ENCODE measurements around the gene P4HB.
"Not testable (repeated sequence)": the region's sequence is repeated elsewhere in the genome, so short reads cannot be mapped to it uniquely, and the experiment has no call there.

P4HB gene

DNA sequence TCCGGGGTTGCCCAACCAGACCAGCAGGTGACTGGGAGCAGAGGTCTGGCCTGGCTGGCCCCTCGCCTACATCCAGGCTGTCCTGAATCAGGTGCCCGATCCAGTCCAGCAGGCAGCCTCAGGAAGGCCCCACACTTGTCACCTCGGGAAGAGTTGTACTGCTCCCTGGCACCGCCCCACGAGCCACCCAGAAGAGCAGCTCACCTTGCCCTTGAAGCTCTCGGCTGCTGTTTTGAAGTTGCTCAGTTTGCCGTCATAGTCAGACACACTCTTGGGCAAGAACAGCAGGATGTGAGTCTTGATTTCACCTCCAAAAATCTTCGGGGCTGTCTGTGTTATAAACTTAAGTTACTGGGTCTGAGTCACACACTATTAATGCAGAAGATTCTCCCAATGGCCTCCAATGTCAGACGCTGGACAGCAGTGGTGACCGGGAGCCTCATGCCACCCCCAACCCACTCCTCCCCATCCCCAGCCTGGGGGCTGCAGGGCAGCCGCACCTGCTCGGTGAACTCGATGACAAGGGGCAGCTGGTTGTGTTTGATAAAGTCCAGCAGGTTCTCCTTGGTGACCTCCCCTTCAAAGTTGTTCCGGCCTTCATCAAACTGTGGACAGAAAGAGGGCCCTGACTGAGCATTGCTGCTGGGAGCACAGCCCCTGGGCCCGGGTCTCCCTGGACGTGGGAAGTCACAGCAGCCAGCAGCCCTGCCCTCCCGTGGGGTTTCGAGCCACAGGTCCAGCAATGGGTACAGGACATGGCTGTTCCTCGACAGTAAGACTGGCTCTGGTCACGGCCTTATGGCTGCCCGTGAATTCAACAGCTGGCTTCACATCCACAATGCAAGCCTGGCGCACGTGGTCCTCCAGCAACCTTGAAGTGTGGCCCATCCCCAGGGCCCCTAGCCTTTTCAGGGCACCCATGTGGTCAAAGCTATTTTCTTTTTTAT is 13.3 kb downstream of the P4HB start:
- DNase-seq (ENCODE audit: low read depth, low spot score): no peak

DNA sequence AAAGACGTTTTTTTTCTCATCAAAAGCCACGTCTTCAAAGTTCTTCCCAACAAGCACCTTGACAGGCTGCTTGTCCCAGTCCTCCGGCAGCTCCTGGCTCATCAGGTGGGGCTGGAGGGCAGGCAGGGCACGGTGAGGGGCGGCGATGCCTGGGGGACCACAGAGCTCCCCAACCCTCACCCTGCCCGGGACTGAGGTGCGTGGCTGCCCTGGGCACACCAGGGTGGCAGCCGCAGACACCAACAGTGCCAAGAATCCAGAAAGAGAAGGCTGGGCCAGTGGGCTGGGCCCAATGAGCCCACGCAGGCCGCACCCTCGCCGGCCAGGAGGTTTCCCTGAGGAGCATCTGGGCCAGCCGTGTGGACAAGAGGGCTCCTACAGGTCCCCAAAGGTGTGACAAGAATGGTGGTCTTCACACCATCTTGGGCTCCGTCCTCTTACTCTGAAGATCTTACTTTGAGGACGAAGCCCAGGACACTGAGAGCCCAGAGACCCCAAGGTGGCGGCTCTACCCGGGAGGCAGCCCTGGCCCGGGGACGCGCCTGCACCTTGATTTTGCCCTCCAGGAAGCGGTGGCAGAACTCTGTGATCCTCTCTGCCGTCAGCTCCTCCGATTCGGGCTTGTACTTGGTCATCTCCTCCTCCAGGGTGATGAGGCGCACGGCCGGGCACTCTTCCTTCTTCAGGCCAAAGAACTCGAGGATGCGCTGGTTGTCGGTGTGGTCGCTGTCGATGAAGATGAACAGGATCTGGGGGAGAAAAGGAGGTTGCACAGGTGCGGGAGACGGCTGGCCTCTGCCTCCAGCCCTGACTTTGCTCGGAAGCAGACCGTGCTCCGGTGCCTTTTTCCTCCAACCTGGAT is 14.2 kb downstream of the P4HB start:
- DNase-seq (ENCODE audit: low read depth, low spot score): no peak

DNA sequence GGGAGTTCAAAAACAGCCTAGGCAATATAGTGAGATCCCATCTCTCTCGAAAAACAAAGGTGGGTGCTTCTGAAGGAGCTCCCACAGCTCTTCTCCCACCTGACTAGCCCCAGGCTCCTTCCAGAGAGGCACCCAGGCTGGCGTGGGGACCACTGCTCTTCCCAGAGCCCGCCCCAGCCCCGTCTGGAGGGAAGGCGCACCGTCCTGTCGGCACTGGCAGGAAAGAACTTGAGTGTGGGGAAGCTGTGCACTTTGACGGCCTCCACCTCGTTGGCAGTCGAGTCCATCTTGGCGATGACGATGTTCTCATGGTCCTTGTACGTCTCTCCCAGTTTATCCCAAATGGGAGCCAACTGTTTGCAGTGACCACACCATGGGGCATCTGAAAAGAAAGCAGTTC is 15.0 kb downstream of the P4HB start:
- DNase-seq (ENCODE audit: low read depth, low spot score): no peak

DNA sequence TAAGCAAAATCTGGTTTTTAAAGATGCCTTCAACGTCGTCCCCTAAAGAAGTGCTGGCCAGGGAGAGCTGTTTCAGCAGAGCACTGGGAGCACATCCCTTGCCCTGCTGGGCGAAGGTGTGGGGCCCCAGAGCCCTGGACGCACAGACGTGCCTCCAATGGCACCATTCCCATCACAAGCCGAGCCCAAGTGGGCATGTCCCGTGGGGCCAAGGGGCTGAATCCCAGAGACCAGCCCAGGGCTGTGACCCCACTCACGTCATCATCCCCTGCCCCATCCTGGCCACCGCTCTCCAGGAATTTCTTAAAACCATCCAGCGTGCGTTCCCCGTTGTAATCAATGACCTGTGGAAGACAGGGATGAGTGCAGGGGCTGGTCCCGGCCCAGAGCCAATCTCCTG is 15.4 kb downstream of the P4HB start:
- DNase-seq (ENCODE audit: low read depth, low spot score): no peak

DNA sequence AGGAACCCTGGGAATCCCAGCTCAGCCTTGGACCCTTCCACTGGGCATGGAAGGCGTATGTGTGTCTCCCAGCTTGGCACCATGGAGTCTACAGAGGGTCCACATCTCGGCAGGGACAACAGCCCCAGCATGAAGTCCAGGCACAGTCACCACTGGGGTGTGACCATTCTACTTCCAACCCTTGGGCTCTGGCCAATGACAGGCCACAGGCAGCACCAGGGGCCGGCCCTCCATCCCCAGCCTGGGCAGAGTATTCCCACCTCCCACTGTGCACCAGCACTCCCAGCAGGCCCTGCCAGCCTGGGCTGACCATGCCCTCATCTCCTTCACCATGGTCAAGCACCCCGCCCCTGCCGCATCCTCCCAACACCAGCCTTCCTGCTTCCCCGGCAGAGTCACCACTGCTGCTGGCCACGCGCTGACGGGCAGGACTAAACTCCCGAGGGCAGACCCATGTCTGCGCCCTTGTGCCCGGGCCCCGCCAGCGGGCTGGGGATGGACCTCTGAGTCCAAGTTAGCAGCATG is 15.9 kb downstream of the P4HB start:
- no peak for DNase-seq (ENCODE audit: low read depth, low spot score)

DNA sequence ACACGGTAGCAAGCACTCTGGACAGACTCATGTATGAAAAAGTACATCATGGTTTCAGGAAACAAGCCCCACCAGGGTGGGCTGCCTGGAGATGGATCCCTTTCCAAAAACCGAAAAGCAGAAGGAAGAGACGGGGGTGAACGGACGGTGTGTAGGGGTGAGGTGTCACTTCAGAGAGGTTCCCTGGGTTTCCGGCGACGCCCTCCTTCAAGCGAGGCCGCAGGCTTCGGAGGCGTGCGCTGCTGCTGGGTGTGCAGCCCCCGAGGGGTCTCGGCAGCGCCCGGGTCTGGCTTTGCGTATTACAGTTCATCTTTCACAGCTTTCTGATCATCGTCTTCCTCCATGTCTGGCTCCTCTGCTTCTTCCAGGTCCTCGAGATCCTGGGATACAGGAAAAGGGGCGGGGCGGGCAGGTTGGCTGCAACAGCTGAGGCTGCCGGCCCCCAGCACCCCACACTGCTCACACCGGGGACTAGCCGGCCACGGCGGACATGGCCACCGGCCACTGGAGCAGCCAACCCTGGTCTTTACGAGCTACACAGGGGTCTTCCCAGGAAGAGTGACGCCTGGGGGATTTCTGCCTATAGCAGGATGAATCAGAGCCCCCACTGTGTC is 16.5 kb downstream of the P4HB start:
- no peak for DNase-seq (ENCODE audit: low read depth, low spot score)

DNA sequence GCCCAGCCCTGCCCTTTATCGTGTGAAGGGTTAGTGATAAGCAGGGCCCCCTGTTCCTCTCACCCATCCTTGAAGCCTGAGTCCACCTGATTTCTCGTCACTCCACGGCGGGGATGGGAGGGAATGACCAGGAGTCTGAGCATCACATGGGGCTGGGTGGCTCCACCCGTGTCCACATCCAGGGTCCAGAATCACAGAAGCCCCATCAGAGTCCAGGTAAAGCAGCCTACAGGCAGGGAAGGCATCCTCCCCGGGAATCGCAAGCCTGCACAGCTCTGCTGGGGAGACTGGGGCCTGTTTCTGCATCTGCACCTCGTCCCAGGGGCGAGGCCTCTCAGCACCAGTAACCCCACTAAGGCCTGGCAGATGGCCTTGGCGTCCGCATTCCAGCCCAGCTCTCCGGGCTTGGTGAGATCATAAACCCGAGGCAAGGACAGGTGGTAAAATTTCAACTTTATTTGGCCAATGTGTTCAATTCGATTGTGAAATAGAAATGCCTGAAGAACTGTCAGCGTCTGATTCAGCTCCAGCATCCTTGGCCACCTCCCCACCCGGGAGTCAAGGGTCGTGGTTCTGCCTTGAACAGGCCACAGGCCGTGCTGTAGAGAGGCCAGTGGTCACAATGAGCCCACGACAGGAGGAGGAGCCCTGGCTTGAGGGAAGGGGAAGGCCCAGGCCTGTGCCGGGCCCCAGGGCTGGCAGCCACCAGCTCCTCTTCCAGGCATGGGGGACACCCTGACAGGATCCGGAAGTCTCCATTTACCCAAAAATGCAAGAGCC is 17.4 kb downstream of the P4HB start:
- DNase-seq (ENCODE audit: low read depth, low spot score): no peak

DNA sequence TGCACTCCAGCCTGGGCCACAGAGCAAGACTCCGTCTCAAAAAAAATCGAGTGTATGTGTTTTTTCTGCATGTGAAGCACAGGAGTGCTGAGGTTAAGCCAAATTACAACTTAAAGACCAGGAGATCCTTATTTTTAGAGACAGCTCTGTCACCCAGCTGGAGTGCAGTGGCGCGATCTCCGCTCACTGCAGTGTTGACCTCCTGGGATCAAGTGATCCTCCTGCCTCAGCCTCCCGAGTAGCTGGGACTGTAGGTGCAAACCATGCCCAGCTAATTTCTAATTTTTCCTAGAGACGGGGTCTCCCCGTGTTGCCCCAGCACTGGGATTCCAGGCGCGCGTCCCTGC is 18.0 kb downstream of the P4HB start:
- DNase-seq (ENCODE audit: low read depth, low spot score): no peak

DNA sequence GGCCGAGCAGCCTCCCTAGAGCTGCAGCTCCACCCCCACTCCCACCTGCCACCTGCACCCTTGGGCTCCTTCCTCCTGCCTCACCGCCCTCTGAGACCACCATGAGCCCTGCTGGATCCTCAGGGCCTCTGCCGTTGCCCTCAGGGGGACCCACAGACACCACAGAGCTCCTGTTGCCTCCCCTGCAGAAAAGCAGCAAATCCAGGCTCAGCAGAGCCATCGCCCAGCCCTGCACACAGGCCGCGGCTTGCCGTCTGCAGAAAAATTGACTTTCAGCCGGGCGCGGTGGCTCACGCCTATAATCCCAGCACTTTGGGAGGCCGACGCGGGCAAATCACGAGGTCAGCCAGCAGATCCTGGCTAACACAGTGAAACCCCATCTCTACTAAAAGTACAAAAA is 18.5 kb downstream of the P4HB start:
- DNase-seq (ENCODE audit: low read depth, low spot score): no peak

DNA sequence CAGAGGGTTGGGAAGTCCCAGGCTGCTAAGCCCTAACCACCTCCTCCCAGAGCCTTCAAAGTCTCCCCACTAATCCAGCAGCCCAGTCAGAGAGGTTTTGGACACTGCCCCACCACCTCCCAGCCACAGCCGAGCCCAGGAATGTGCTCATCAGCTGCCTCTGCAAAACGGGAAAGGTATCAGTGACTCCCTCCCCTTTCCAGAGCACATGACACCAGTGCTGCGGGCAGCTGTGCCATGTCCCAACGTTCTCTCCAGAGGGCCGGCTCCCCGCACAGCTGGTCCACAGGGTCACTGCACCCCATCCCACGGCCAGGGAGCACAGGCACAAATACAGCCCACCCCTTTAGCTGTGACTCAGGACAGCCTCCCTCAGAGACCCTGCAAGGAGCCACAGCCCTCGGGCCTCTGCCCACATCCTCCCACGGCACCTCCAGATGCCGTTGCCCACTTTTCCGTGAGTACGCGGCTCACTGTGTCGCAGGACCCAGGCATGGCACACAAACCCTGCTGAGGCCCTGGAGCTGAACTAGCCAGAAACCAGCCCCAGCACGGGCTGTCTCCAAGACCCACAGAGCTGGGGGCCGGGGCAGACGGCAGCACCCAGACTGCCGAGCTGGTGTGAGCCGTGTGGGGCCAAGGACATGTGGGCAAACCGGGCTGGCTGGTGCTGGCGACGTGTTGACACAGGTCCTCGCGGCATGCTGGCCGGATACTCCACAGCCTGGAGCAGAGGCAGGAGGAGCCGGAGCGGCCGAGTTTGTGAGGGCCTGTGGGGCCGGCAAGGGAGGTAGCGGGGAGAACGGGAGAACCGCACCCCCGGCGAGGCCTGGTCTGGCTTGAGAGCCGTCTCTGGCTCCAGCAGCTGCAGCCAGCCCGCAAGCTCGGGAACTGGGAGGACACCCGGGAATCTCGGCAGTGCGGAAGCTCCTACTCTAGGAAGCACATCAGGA is 19.2 kb downstream of the P4HB start:
- no peak for DNase-seq (ENCODE audit: low read depth, low spot score)

DNA sequence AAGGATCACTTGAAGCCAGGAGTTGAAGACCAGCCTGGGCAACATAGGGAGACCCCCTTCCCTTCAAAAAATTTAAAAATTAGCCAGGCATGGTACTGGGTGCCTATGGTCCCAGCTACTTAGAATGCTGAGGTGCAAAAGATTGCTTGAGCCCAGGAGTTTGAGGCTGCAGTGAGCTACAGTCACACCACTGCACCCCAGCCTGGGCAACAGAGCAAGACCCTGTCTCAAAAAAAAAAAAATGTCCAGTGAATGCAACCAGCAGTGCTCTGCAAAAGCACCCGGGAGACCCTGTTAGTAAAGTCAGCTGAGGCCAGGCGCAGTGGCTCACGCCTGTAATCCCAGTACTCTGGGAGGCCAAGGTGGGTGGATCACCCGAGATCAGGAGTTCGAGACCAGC is 20.3 kb downstream of the P4HB start:
- DNase-seq (ENCODE audit: low read depth, low spot score): not testable (repeated sequence)

DNA sequence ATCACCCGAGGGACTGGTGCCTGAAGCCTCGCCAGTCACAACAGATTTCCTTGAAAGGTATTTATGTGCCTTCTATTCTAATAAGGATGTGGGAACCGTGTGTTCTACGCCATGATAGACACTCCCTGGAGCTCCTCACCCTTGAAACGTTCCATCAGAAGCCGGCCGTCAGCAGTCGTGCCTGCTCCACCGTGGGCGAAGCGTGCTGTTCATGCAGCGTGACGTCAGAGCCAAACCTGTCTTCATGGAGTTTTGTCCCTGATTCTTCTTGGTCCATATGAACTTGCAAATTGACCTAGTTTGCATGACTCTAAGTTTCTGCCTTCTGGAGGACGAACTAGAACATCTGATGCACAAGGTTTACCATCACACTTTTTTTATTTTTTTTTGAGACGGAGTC is 21.0 kb downstream of the P4HB start:
- DNase-seq (ENCODE audit: low read depth, low spot score): no peak

DNA sequence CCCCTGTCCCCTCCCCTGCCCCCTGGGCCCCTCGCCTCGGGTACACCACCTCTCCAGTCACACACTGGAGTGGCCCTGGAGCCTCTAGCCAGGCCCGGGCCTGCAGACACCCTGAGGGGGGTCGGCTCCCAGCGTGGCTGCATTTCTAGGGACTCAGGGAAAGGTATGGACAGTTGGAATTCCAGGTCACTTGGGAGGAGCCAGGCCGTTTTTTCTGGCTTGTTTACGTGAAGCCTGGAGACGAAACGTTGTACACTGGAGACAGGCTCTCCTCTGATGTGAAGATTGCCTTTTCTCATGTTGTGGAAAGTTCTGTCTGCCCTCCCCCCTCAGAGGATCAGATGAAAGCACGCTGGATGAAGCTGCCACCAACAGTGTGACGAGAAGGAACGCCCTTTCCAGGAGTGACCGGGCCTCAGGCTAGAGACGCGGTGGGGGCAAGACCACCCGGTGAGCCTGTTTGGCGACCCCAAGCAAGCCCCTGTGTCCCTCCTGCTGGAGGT is 21.5 kb downstream of the P4HB start:
- no peak for DNase-seq (ENCODE audit: low read depth, low spot score)

DNA sequence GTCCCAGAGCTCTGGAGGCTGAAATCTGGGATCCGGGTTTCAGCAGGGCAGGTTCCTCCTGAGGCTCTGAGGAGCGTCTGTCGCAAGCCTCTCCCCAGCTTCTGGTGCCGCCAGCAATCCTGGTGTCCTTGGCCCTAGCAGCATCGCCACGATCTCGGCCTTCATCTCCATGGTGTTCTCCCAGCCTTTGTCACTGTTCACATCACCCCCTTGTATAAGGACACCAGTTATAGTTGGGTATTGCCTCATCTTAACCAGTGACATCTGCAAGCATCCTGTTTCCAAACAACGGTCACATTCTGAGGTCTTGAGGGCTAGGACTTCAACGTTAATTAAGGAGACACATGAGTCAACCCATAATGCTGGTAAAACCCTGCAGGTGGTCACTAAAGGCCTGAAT is 22.7 kb downstream of the P4HB start:
- DNase-seq (ENCODE audit: low read depth, low spot score): no peak

DNA sequence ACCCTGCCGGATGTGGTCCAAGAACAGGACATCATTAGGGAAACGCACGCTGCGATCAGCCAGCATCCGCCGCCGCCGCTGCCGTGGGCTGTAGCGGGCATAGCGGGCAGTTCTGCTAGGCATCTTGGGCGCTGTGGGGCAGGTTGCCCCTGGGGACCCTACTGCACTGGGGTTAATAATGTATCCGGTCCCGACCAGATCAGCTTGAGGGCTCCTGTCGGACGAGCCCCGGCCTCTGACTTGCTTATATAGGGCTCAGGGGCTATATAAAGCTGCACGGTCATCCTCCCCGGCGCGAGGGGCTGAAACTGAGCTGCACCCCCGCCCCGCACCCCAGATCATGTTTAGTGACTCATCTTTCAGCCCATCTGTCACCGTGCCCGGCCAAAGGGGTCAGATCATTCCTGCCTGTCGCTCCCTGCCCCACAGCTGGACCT is 25.5 kb downstream of the P4HB start, which contains the start of gene PPP1R27:
TSS of gene PPP1R27 (minus strand) at position 220 of the 437 bp plus-strand sequence. CDS start at position 123, 97 bp downstream.
- no peak for DNase-seq (ENCODE audit: low read depth, low spot score)

DNA sequence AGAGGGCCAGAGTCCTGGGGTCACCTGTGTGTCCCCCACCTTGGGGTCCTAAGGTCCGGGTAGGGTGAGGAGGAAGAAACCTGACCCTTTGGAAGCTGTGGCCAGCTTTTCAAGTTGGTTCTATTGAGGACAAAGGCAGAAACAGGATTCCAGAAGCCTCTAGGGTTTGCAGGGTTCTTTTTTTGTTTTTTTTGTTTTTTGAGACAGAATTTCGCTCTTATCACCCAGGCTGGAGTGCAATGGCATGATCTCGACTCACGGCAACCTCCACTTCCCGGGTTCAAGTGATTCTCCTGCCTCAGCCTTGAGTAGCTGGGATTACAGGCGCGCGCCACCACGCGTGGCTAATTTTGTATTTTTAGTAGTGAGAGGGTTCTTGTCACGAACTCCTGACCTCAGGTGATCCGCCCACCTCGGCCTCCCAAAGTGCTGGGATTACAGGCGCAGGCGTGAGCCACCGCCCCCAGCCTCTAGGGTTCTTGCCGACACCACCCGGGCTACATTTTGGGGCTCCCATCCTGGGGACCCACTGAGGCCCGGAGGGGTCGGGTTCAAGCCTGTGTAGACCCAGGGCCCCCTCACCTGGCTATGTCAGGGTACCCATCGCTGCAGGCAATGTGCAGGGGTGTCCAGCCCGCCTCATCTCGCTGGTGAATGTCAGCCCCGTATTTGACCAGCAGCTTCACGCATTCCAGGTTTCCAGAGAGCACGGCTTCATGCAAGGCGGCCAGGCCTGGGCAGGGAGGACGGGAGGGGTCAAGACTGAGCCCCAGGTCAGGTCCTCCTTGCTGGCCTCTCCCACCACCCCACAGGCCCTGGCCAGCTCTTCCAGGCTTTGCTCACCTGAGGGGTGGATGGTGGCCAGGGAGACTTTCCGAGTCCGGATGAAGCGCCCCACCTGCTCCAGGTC is 26.2 kb downstream of the P4HB start:
- DNase-seq (ENCODE audit: low read depth, low spot score): no peak

DNA sequence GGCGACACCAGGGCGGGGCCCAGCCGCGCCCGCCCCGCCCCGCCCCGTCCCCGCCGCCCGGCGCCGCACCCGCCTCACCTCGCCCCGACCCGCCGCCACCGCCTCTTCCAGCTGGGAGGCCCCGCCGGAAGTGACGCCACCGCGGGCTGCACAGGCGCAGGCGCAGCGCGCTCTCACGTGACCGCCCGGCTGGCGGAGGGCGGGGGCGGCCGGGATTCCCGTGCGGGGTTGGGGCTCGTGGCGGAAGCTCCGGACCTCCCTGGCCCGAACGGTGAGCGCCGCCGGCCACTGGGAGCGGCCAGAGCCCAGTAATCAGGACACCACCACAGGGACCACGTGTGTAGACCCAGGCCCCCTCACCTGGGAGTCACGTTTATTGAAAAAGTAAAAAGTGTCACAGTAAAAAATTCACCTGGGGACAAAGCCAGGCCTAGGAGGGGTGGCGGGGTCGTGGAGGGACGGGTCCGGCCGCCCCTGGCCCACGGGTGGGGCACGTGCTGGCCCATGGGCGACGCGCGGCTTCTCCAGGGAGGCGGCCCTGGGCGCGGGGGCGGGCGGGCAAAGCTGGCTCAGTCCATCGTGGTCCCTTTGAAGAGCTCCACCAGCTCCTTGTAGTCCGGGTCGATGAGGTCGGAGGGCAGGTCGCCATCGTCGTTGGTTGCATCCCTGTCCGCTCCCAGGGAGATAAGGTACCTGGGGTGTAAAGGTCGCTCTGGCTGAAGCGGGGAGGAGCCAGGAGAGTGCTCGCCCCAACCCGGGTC is 27.0 kb downstream of the P4HB start, which contains the start of gene MCRIP1:
TSS of gene MCRIP1 (minus strand) at position 132 of the 761 bp plus-strand sequence. CDS start 8,785 bp downstream, outside the sequence.
- DNase-seq (ENCODE audit: low read depth, low spot score): peak; percentile 62
